SK-N-SH (cell line): ENCODE data around the gene RABAC1. TPM values are rescaled to one million over a fixed set of nuclear protein-coding genes. Genes with fewer than 3 reads are reported as not detected.

ENCODE experiments used
- CTCF ChIA-PET: fragments of 300-600, 350-600 bp; formaldehyde crosslinking; extraction: SDS; loops from one replicate; lab custom pipeline; 2021; lab: Yijun Ruan, JAX
- POLR2A ChIA-PET: fragments of 350-600 bp; sonication (Branson Sonifier 250); formaldehyde crosslinking; extraction: SDS; loops from one replicate; lab custom pipeline; 2020; ENCODE audit warnings: antibody characterized with exemption, inconsistent platforms; lab: Yijun Ruan, JAX
- DNase-seq: peaks from one replicate; pipeline ENCODE4 v3.0.0; 2012
- H2AFZ ChIP-seq: fragments of 200-600 bp; sonication (generic); 2 replicates; pipeline ENCODE4 v1.8.1; 2016; ENCODE audit warnings: antibody characterized with exemption, mild to moderate bottlenecking, low read depth
- H3F3A ChIP-seq: fragments of 200-600 bp; sonication (generic); replicated peaks from 2 replicates; pipeline ENCODE3; 2016; ENCODE audit warnings: antibody characterized with exemption, mild to moderate bottlenecking; ENCODE audit not compliant: insufficient read depth
- H3K27ac ChIP-seq, 2 experiments: fragments of 200-500 bp in 1 of 2; fragments of 200-600 bp in 1 of 2; sonication (Bioruptor generic) in 1 of 2; sonication (generic), shearing (Covaris generic) in 1 of 2; 2 replicates each; pipeline versions ENCODE4 v1.5.1 to v1.6.1; 2014 to 2016; ENCODE audit warnings: low read depth in 2 of 2, inconsistent platforms in 1 of 2, low read length in 1 of 2, mild to moderate bottlenecking in 1 of 2, mixed read lengths in 1 of 2
- H3K27me3 ChIP-seq: fragments of 200-600 bp; sonication (generic), shearing (Covaris generic); 2 replicates; pipeline ENCODE4 v1.6.1; 2016; ENCODE audit warnings: mixed run types; ENCODE audit not compliant: insufficient read depth
- H3K36me3 ChIP-seq, 2 experiments: fragments of 200-500 bp in 1 of 2; fragments of 200-600 bp in 1 of 2; sonication (Bioruptor generic) in 1 of 2; sonication (generic) in 1 of 2; replicated peaks in 1 of 2; 2 replicates each; pipeline versions ENCODE3 to v1.5.1; 2014 to 2016; ENCODE audit warnings: low read length in 1 of 2, mild to moderate bottlenecking in 1 of 2; ENCODE audit not compliant: insufficient read depth in 2 of 2, control insufficient read depth in 1 of 2
- H3K4me1 ChIP-seq, 2 experiments: fragments of 200-500 bp in 1 of 2; fragments of 200-600 bp in 1 of 2; sonication (Bioruptor generic) in 1 of 2; sonication (generic), shearing (Covaris generic) in 1 of 2; 2 replicates each; pipeline versions ENCODE4 v1.5.1 to v1.6.1; 2014 to 2016; ENCODE audit warnings: low read depth in 1 of 2, low read length in 1 of 2, mixed run types in 1 of 2; ENCODE audit not compliant: insufficient read depth in 2 of 2, control insufficient read depth in 1 of 2
- H3K4me2 ChIP-seq: fragments of 200-600 bp; sonication (generic), shearing (Covaris generic); 2 replicates; pipeline ENCODE4 v1.6.1; 2017; ENCODE audit warnings: mixed run types
- H3K4me3 ChIP-seq, 2 experiments: fragments of 200-500 bp in 1 of 2; fragments of 200-600 bp in 1 of 2; sonication (Bioruptor generic) in 1 of 2; sonication (generic), shearing (Covaris generic) in 1 of 2; 2 replicates each; pipeline versions ENCODE4 v1.5.1 to v1.8.1; 2014 to 2016; ENCODE audit warnings: low read depth in 2 of 2, inconsistent platforms in 1 of 2, low read length in 1 of 2, mild to moderate bottlenecking in 1 of 2, mixed read lengths in 1 of 2, moderate library complexity in 1 of 2
- H3K79me2 ChIP-seq: fragments of 200-600 bp; sonication (generic); 2 replicates; pipeline ENCODE4 v1.8.1; 2017; ENCODE audit warnings: mild to moderate bottlenecking; ENCODE audit not compliant: insufficient read depth
- H3K9ac ChIP-seq: fragments of 200-600 bp; sonication (generic); 2 replicates; pipeline ENCODE4 v1.6.1; 2017; ENCODE audit warnings: mixed run types
- H3K9me2 ChIP-seq: fragments of 200-600 bp; sonication (generic); 2 replicates; pipeline ENCODE4 v1.6.1; 2017; ENCODE audit warnings: mixed run types
- H3K9me3 ChIP-seq: fragments of 200-600 bp; sonication (generic); 2 replicates; pipeline ENCODE4 v1.6.1; 2017; ENCODE audit warnings: mixed run types, mild to moderate bottlenecking, moderate library complexity
- H4K20me1 ChIP-seq: fragments of 200-600 bp; sonication (generic); 2 replicates; pipeline ENCODE4 v1.6.1; 2017; ENCODE audit warnings: mild to moderate bottlenecking, mixed run types; ENCODE audit not compliant: insufficient read depth
- CHD2 ChIP-seq: fragments of 150-350 bp; IDR thresholded peaks from 2 replicates; pipeline ENCODE4 v1.6.1; 2018; ENCODE audit warnings: low read length; ENCODE audit not compliant: partially characterized antibody
- ELF1 ChIP-seq: IDR thresholded peaks from 2 replicates; pipeline ENCODE4 v1.4.0; 2012
- EZH2phosphoT487 ChIP-seq: fragments of 200-600 bp; sonication (generic); IDR thresholded peaks from 2 replicates; pipeline ENCODE4 v1.6.1; 2017; ENCODE audit warnings: low read depth, mixed run types, mild to moderate bottlenecking, antibody characterized with exemption, moderate library complexity, borderline replicate concordance
- GABPA ChIP-seq: IDR thresholded peaks from 2 replicates; pipeline ENCODE4 v1.4.0; 2012; ENCODE audit warnings: low read depth, mild to moderate bottlenecking
- GATA2 ChIP-seq: sonication (generic); formaldehyde crosslinking; IDR thresholded peaks from 2 replicates; pipeline ENCODE4 v1.5.0; 2020; ENCODE audit warnings: mild to moderate bottlenecking, missing genetic modification reagents
- JUND ChIP-seq: IDR thresholded peaks from 2 replicates; pipeline ENCODE4 v1.4.0; 2012
- POLR2AphosphoS5 ChIP-seq: IDR thresholded peaks from 2 replicates; pipeline ENCODE4 v1.6.1; 2012; ENCODE audit warnings: low read depth, low read length
- SIN3A ChIP-seq: IDR thresholded peaks from 2 replicates; pipeline ENCODE4 v1.6.1; 2012; ENCODE audit warnings: low read depth, mild to moderate bottlenecking, low read length, moderate library complexity, borderline replicate concordance
- SMC3 ChIP-seq: IDR thresholded peaks from 2 replicates; pipeline ENCODE4 v1.6.1; 2012; ENCODE audit warnings: low read depth, low read length, improper control_type of control experiment
- WGBS: methylation state at CpG from one replicate; pipeline ENCODE4 v1.1.6; 2017; ENCODE audit warnings: low lambda C conversion rate; 5-methylcytosine and 5-hydroxymethylcytosine counted together
- polyA plus RNA-seq, 3 experiments: library from polyadenylated mRNA; depleted of rRNA; stranded (reverse); fragments of >200 nt; gene quantifications; 2 replicates each; pipeline ENCODE4 v1.2.3, GENCODE V29; 2012
- TF ChIP-seq, protein P1 (sequence below): fragments of 150-350 bp; IDR thresholded peaks from 2 replicates; pipeline ENCODE4 v1.6.1; 2016; ENCODE audit warnings: mild to moderate bottlenecking, low read depth, low read length

RABAC1 gene
- polyA plus RNA-seq, 1 of the 3 experiments (the other 2 are of a cell fraction) = 287 TPM

DNA sequence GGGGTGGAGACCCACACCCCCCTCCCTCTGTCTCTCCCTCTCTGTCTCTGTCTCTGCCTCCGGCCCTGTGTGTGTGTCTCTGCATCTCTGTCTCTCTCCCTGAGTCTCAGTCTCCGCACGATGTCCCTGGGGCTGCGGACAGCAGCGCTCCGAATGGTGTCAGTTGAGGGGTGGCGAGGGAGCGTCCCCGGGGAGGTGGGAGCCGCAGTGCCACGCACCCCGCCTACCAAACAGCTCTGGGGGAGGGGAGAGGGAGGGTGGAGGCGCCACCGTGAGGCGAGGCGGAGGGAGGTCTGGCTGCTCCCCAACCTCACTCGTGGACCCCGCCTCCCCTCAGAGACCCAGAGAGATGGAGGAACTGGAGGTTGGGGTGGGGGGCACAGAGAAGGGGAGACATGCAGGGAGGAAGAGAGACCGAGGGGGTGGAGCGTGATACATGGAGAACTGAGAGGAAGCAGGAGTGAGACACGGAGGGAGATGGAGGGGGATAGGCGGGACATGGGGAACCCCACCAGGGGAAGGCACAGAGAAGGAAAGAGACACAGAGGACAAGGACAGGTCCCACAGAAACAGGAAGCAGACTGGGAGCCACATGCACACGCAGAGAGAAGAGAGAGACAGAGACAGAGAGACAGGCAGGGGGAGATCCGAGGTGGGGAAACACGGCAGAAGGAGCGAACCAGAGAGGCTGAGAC lies 38.1 kb downstream of the RABAC1 start:
- no peak for TF ChIP-seq CHD2
- no peak for TF ChIP-seq SIN3A
- no peak for TF ChIP-seq JUND
- TF ChIP-seq GABPA = no peak
- WGBS = 67% methylated on average over 26 of the region's 26 CpGs
- H3K27me3 ChIP-seq = peaks cover 8% of the 10 kb centered on the region; the same call in 1 of the 2 replicates
- no peaks in the 10 kb centered on the region for H3K36me3 ChIP-seq
- no peaks in the 10 kb centered on the region for H3K9me3 ChIP-seq
- ChIA-PET CTCF (no interaction called here), POLR2A (no interaction called here)
- no peaks in the 10 kb centered on the region for H3F3A ChIP-seq
- DNase-seq = no peak
- H3K79me2 ChIP-seq = no peaks in the 10 kb centered on the region
- no peak overlapping the region for H2AFZ ChIP-seq
- H3K9ac ChIP-seq = no peak overlapping the region
- H3K4me1 ChIP-seq = no peaks in the 10 kb centered on the region; a peak in 1 of 4 replicates
- H3K9me2 ChIP-seq = no peaks in the 10 kb centered on the region
- no peak overlapping the region for H3K4me3 ChIP-seq
- no peak overlapping the region for H3K27ac ChIP-seq
- H4K20me1 ChIP-seq = no peaks in the 10 kb centered on the region
- no peak overlapping the region for H3K4me2 ChIP-seq

DNA sequence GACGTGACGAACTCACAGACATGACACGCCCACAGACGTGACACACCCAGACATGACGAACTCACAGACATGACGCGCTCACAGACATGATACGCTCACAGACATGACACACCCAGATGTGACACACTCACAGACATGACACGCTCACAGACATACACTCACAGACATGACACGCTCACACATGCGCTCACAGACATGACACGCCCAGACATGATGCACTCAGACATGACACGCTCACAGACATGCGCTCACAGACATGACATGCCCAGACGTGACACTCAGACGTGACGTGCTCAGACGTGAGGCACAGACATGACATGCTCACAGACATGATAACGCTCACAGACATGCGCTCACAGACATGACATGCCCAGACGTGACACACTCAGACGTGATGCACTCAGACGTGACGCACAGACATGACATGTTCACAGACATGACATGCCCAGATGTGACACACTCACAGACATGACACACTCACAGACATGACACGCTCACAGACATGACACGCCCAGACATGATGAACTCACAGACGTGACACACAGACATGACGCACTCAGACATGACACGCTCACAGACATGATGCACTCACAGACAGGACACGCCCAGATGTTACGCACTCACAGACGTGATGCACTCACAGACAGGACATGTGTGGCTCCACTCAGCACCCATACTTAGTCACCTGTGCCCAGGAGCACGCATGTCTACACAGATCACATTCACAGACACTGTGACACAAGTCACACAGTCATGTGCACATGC lies 39.0 kb downstream of the RABAC1 start:
- H3K9me3 ChIP-seq = no peaks in the 10 kb centered on the region
- H3K9me2 ChIP-seq = no peaks in the 10 kb centered on the region
- no peak overlapping the region for H3K27ac ChIP-seq
- POLR2A ChIA-PET = no interaction called here
- no peak for TF ChIP-seq SIN3A
- TF ChIP-seq, all 33 proteins: peak for 0
- Histone ChIP-seq H3K9ac (no peak overlapping the region), H3K79me2 (no peaks in the 10 kb centered on the region), H3K27me3 (peaks cover 17% of the 10 kb centered on the region; the same call in 1 of the 2 replicates), H3K4me3 (no peak overlapping the region), H3K4me1 (no peaks in the 10 kb centered on the region; a peak in 1 of 4 replicates), H3F3A (no peaks in the 10 kb centered on the region), H3K36me3 (no peaks in the 10 kb centered on the region), H3K4me2 (no peak overlapping the region), H2AFZ (no peak overlapping the region), H4K20me1 (no peaks in the 10 kb centered on the region)
- WGBS = 90% methylated on average over 33 of the region's 33 CpGs
- CTCF ChIA-PET = interaction anchor here (1.2 kb wide), 1 partner anchor 47 kb away, joined by 5 read pairs; no protein-coding TSS in a partner anchor
- no peak for DNase-seq

DNA sequence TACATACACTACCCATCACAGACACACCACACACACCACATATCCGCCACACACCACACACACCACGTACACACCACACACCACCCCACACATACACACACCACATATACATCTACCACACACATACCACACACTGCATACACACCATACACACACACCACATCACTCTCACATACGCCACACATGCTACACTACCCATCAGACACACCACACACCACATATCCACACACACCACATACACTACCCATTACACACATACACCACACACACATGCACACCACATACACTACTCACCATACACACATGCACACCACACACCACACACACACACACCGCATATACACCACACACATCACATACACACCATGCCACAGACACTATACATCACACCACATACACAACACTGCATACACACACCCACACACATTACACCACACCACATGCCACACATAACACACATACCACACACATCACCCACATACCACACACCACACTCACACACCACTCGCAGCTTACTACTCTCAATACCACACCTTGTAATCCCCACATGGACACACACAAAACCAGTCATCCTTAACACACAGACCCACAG lies 40.4 kb downstream of the RABAC1 start:
- WGBS = 82% methylated on average over 5 of the region's 5 CpGs
- H2AFZ ChIP-seq = no peak overlapping the region
- no peaks in the 10 kb centered on the region for H4K20me1 ChIP-seq
- TF ChIP-seq, protein P1, sequence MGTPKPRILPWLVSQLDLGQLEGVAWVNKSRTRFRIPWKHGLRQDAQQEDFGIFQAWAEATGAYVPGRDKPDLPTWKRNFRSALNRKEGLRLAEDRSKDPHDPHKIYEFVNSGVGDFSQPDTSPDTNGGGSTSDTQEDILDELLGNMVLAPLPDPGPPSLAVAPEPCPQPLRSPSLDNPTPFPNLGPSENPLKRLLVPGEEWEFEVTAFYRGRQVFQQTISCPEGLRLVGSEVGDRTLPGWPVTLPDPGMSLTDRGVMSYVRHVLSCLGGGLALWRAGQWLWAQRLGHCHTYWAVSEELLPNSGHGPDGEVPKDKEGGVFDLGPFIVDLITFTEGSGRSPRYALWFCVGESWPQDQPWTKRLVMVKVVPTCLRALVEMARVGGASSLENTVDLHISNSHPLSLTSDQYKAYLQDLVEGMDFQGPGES = no peak
- no peak for TF ChIP-seq ELF1
- no peak for TF ChIP-seq POLR2AphosphoS5
- no peak for TF ChIP-seq EZH2phosphoT487
- no peak for TF ChIP-seq GABPA
- no peak for TF ChIP-seq CHD2
- TF ChIP-seq SMC3 = no peak
- TF ChIP-seq GATA2 (CRISPR knock-in tag) = no peak
- TF ChIP-seq JUND = no peak
- H3K27me3 ChIP-seq = peaks cover 23% of the 10 kb centered on the region
- H3K9ac ChIP-seq = no peak overlapping the region
- no peaks in the 10 kb centered on the region; a peak in 1 of 4 replicates for H3K4me1 ChIP-seq
- H3F3A ChIP-seq = no peaks in the 10 kb centered on the region
- no peaks in the 10 kb centered on the region for H3K9me3 ChIP-seq
- ChIA-PET POLR2A (no interaction called here), CTCF (interaction anchor here (0.8 to 1.3 kb wide), 3 partner anchors 16 to 46 kb away, joined by 3 to 5 read pairs (median 3); no protein-coding TSS in a partner anchor)
- no peaks in the 10 kb centered on the region for H3K36me3 ChIP-seq
- H3K9me2 ChIP-seq = no peaks in the 10 kb centered on the region
- no peak overlapping the region for H3K27ac ChIP-seq
- no peak overlapping the region for H3K4me2 ChIP-seq
- DNase-seq = no peak
- H3K79me2 ChIP-seq = no peaks in the 10 kb centered on the region
- no peak overlapping the region for H3K4me3 ChIP-seq
